Astrocyte (in vitro differentiated cells and primary cell): ENCODE measurements around the gene C1QBP. TPM values are rescaled to one million over a fixed set of nuclear protein-coding genes. Genes with fewer than 3 reads are reported as not detected.

Source experiments
- DNase-seq: peaks from one replicate; pipeline ENCODE4 v3.0.0-alpha.2; 2010; ENCODE audit warnings: low read depth
- FAIRE-seq: peaks from 2 replicates; lab custom pipeline; 2011; peaks lifted over from hg19 to GRCh38; lab: Jason Lieb, UNC
- H2AFZ ChIP-seq: 2 replicates; pipeline ENCODE4 v1.6.0; 2012; ENCODE audit warnings: low read depth, low read length, inconsistent platforms
- H3K27ac ChIP-seq: 2 replicates; pipeline ENCODE4 v1.5.1; 2011; ENCODE audit warnings: low read depth, low read length, inconsistent platforms
- H3K27me3 ChIP-seq: 2 replicates; pipeline ENCODE4 v1.6.0; 2011; ENCODE audit warnings: low read length, inconsistent platforms; ENCODE audit not compliant: insufficient read depth
- H3K36me3 ChIP-seq: 2 replicates; pipeline ENCODE4 v1.5.1; 2011; ENCODE audit warnings: low read length, inconsistent platforms; ENCODE audit not compliant: insufficient read depth
- H3K4me1 ChIP-seq: 2 replicates; pipeline ENCODE4 v1.5.1; 2011; ENCODE audit warnings: low read length, inconsistent platforms; ENCODE audit not compliant: insufficient read depth
- H3K4me2 ChIP-seq: 2 replicates; pipeline ENCODE4 v1.6.0; 2012; ENCODE audit warnings: low read length, inconsistent platforms
- H3K4me3 ChIP-seq: 2 replicates; pipeline ENCODE4 v1.5.1; 2011; ENCODE audit warnings: low read depth, mild to moderate bottlenecking, low read length, inconsistent platforms; ENCODE audit not compliant: insufficient read depth
- H3K79me2 ChIP-seq: 2 replicates; pipeline ENCODE4 v1.6.0; 2012; ENCODE audit warnings: mild to moderate bottlenecking, low read length, inconsistent platforms; ENCODE audit not compliant: insufficient read depth
- H3K9ac ChIP-seq: 2 replicates; pipeline ENCODE4 v1.6.0; 2012; ENCODE audit warnings: mild to moderate bottlenecking, low read length, inconsistent platforms
- H3K9me3 ChIP-seq: 2 replicates; pipeline ENCODE4 v1.5.1; 2012; ENCODE audit warnings: low read depth, mild to moderate bottlenecking, low read length, inconsistent platforms; ENCODE audit not compliant: insufficient read depth
- H4K20me1 ChIP-seq: 2 replicates; pipeline ENCODE4 v1.6.0; 2012; ENCODE audit warnings: low read length, inconsistent platforms; ENCODE audit not compliant: insufficient read depth
- H3K27ac Mint-ChIP-seq: one replicate; pipeline ENCODE4 v1.8.0; 2021; ENCODE audit warnings: mild to moderate bottlenecking, mixed read lengths; ENCODE audit not compliant: unreplicated experiment
- H3K27me3 Mint-ChIP-seq: one replicate; pipeline ENCODE4 v1.8.0; 2021; ENCODE audit warnings: low read depth, mixed read lengths; ENCODE audit not compliant: unreplicated experiment
- H3K36me3 Mint-ChIP-seq: one replicate; pipeline ENCODE4 v1.8.0; 2021; ENCODE audit warnings: low read depth, mixed read lengths; ENCODE audit not compliant: unreplicated experiment
- H3K4me1 Mint-ChIP-seq: one replicate; pipeline ENCODE4 v1.8.0; 2021; ENCODE audit warnings: low read depth, mixed read lengths; ENCODE audit not compliant: unreplicated experiment
- H3K4me3 Mint-ChIP-seq: one replicate; pipeline ENCODE4 v1.8.0; 2021; ENCODE audit warnings: mild to moderate bottlenecking, moderate library complexity, mixed read lengths; ENCODE audit not compliant: unreplicated experiment
- H3K9me3 Mint-ChIP-seq: one replicate; pipeline ENCODE4 v1.8.0; 2021; ENCODE audit warnings: mild to moderate bottlenecking, mixed read lengths; ENCODE audit not compliant: unreplicated experiment
- EZH2 ChIP-seq: IDR thresholded peaks from 2 replicates; pipeline ENCODE4 v1.6.1; 2012; ENCODE audit warnings: mild to moderate bottlenecking, low read length, inconsistent platforms; ENCODE audit not compliant: insufficient read depth
- total RNA-seq: library from RNA; stranded (reverse); gene quantifications from 2 replicates; pipeline ENCODE4 v1.2.1, GENCODE V29; 2021
- TF ChIP-seq, protein P1 (sequence below): IDR thresholded peaks from 2 replicates; pipeline ENCODE4 v1.5.1; 2011; ENCODE audit warnings: low read depth, mild to moderate bottlenecking, inconsistent platforms, low read length, moderate library complexity; ENCODE audit not compliant: insufficient read depth

C1QBP gene
- total RNA-seq, 1 donor from 2014 or later: 162 TPM

DNA sequence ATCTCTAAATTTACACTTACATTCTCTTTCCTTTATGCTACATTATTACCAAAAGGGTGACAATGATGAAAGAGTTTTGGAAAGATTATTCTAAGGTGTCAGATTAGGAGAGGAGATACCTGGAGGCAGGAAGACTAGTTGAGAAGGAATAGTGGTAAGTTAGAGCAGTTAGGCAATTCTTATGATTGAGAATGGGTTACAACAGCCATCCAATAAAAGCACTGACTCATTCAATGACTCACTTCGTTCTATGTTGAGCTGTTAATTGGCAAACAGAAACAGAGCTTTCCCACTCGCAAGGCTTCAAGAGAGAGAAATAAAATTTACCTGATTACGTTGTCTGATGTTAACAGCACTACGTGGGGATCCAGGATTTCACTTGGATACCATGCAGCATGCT lies 25.3 kb downstream of the C1QBP start:
- peak; percentile 78 for FAIRE-seq
- Mint-ChIP-seq H3K4me1 (peaks cover 8% of the 10 kb centered on the region), H3K36me3 (peaks cover 14% of the 10 kb centered on the region), H3K27me3 (no peaks in the 10 kb centered on the region), H3K27ac (peak overlapping the region; percentile 43), H3K9me3 (no peaks in the 10 kb centered on the region), H3K4me3 (no peak overlapping the region)
- H3K4me3 ChIP-seq: no peak overlapping the region
- H3K4me1 ChIP-seq: peaks cover 24% of the 10 kb centered on the region
- peak; percentile 91 for DNase-seq
- peaks cover 32% of the 10 kb centered on the region for H3K36me3 ChIP-seq
- no peak overlapping the region for H2AFZ ChIP-seq
- peak overlapping the region; percentile 61 for H3K27ac ChIP-seq
- no peaks in the 10 kb centered on the region for H3K27me3 ChIP-seq
- peaks cover 39% of the 10 kb centered on the region for H4K20me1 ChIP-seq
- peak overlapping the region; percentile 51 for H3K4me2 ChIP-seq
- no peaks in the 10 kb centered on the region for H3K9me3 ChIP-seq
- TF ChIP-seq, protein P1, sequence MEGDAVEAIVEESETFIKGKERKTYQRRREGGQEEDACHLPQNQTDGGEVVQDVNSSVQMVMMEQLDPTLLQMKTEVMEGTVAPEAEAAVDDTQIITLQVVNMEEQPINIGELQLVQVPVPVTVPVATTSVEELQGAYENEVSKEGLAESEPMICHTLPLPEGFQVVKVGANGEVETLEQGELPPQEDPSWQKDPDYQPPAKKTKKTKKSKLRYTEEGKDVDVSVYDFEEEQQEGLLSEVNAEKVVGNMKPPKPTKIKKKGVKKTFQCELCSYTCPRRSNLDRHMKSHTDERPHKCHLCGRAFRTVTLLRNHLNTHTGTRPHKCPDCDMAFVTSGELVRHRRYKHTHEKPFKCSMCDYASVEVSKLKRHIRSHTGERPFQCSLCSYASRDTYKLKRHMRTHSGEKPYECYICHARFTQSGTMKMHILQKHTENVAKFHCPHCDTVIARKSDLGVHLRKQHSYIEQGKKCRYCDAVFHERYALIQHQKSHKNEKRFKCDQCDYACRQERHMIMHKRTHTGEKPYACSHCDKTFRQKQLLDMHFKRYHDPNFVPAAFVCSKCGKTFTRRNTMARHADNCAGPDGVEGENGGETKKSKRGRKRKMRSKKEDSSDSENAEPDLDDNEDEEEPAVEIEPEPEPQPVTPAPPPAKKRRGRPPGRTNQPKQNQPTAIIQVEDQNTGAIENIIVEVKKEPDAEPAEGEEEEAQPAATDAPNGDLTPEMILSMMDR: no peak
- no peak for TF ChIP-seq EZH2
- H3K9ac ChIP-seq: peak overlapping the region; percentile 29
- peaks cover 59% of the 10 kb centered on the region for H3K79me2 ChIP-seq

DNA sequence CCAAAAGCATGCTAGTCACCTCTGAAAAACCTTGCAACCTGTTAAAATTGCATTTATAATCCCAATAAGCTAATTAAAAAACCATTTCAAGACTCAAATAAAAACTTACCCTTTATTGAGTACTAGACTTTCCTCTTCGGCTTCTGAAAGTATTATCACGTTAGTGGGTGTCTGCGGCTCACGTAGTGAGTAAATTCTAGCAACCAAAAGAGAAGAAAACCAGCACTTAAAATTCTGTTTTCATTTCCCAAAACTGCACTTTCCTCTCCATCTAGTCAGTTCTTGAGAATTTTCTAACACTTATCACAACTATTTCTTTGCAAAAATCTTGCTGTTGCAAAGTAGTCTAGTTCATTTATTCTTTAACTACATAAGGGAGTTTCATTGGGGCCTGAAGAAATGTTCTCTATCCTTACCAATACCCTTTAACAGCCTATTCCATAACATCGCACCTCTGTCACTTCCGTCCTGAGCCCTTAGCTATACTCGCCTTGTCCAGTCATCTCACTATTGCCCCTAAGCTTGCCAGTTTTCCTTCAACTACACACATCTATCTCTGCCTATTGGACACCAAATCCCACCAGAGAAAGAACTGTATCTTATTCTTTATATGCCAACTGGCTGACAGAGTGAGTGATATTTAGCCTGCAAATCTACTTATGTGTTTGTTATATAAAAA lies 28.2 kb downstream of the C1QBP start:
- Histone ChIP-seq H3K4me2 (no peak overlapping the region), H3K79me2 (peaks cover 33% of the 10 kb centered on the region), H4K20me1 (peaks cover 28% of the 10 kb centered on the region), H3K9ac (no peak overlapping the region), H3K36me3 (peaks cover 62% of the 10 kb centered on the region), H3K4me1 (peaks cover 16% of the 10 kb centered on the region), H3K4me3 (no peak overlapping the region), H3K27me3 (no peaks in the 10 kb centered on the region), H3K27ac (no peak overlapping the region), H2AFZ (no peak overlapping the region), H3K9me3 (no peaks in the 10 kb centered on the region)
- Mint-ChIP-seq H3K36me3 (peaks cover 16% of the 10 kb centered on the region), H3K27me3 (no peaks in the 10 kb centered on the region), H3K4me3 (no peak overlapping the region), H3K9me3 (no peaks in the 10 kb centered on the region), H3K27ac (no peak overlapping the region), H3K4me1 (peaks cover 6% of the 10 kb centered on the region)
- TF ChIP-seq, protein P1: no peak
- no peak for TF ChIP-seq EZH2
- DNase-seq (no peak), FAIRE-seq (no peak)

DNA sequence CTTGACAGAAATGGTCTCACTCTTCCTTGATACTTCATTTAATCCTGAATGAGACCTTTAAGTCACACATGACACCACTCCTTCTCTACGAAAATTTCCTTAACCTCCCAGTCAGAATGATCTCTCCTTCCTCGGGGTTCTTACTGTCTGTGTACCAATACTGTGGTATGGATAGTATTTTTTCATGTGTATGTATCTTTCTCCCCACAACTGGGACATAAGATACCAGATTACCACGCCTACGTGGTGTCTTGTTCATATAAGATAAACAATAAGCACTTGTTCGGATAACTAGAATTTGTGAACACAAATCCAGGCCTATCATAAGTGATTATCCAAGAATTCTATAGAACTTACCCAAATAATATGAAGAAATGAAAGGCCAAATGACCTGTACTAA lies 30.8 kb downstream of the C1QBP start:
- no peak overlapping the region for H3K4me3 ChIP-seq
- no peaks in the 10 kb centered on the region for H3K9me3 ChIP-seq
- H3K4me2 ChIP-seq: no peak overlapping the region
- H3K27me3 ChIP-seq: no peaks in the 10 kb centered on the region
- H3K4me1 Mint-ChIP-seq: peaks cover 2% of the 10 kb centered on the region
- peaks cover 81% of the 10 kb centered on the region for H3K36me3 ChIP-seq
- no peak overlapping the region for H3K9ac ChIP-seq
- H3K27me3 Mint-ChIP-seq: no peaks in the 10 kb centered on the region
- peaks cover 21% of the 10 kb centered on the region for H4K20me1 ChIP-seq
- no peak overlapping the region for H3K4me3 Mint-ChIP-seq
- TF ChIP-seq, protein P1: no peak
- TF ChIP-seq EZH2: no peak
- no peak overlapping the region for H2AFZ ChIP-seq
- DNase-seq: no peak
- FAIRE-seq: no peak
- H3K79me2 ChIP-seq: peaks cover 24% of the 10 kb centered on the region
- no peaks in the 10 kb centered on the region for H3K9me3 Mint-ChIP-seq
- no peak overlapping the region for H3K27ac ChIP-seq
- peaks cover 16% of the 10 kb centered on the region for H3K36me3 Mint-ChIP-seq
- H3K27ac Mint-ChIP-seq: no peak overlapping the region
- peaks cover 5% of the 10 kb centered on the region for H3K4me1 ChIP-seq
